Esophagus squamous epithelium (tissue), 5 donors: ENCODE results near the gene KDM7A. TPM values are rescaled to one million over a fixed set of nuclear protein-coding genes. Genes with fewer than 3 reads are reported as not detected.
"Not testable (repeated sequence)": the region's sequence is repeated elsewhere in the genome, so short reads cannot be mapped to it uniquely, and the experiment has no call there.

ENCODE experiments used
- DNase-seq: peaks from one replicate; lab custom pipeline; 2025; lab: John Stamatoyannopoulos, UW
- H3K27ac ChIP-seq, 4 donors: fragments of 200-600 bp; sonication (generic); one replicate each; pipeline ENCODE4 v1.5.1; 2016 to 2019; ENCODE audit warnings: mild to moderate bottlenecking in 1 of 4
- H3K27me3 ChIP-seq, 4 donors: fragments of 200-600 bp; sonication (generic); 1 replicate in 3 of 4; 2 replicates in 1 of 4; pipeline versions ENCODE4 v1.5.1 to v1.6.0; 2017 to 2021; ENCODE audit warnings: antibody characterized with exemption in 1 of 4
- H3K36me3 ChIP-seq, 3 donors: fragments of 200-600 bp; sonication (generic); one replicate each; pipeline ENCODE4 v1.5.1; 2016 to 2019
- H3K4me1 ChIP-seq, 3 donors: fragments of 200-600 bp; sonication (generic); one replicate each; pipeline ENCODE4 v1.5.1; 2017 to 2019
- H3K4me3 ChIP-seq, 4 donors: fragments of 200-600 bp; sonication (generic); 1 replicate in 3 of 4; 2 replicates in 1 of 4; pipeline ENCODE4 v1.5.1; 2016 to 2019; ENCODE audit warnings: mild to moderate bottlenecking in 2 of 4, moderate library complexity in 1 of 4
- H3K9me3 ChIP-seq, 3 donors: fragments of 200-600 bp; sonication (generic); one replicate each; pipeline ENCODE4 v1.5.1; 2016 to 2019
- POLR2A ChIP-seq, 4 donors: fragments of 450-650 bp; IDR thresholded peaks; one replicate each; pipeline ENCODE4 v1.6.1; 2017; ENCODE audit warnings: antibody characterized with exemption in 4 of 4, mild to moderate bottlenecking in 4 of 4, moderate library complexity in 3 of 4
- WGBS, 2 donors: methylation state at CpG; one replicate each; pipeline ENCODE4 v1.1.5; 2018; 5-methylcytosine and 5-hydroxymethylcytosine counted together
- intact Hi-C: fragments of 100-400 bp; cut with DNase I; formaldehyde crosslinking; loops from one replicate; pipeline ENCODE4 v1.15.0; 2022
- total RNA-seq, 4 donors: library from RNA; depleted of rRNA; stranded (reverse); fragments of >200 nt; gene quantifications; one replicate each; pipeline ENCODE4 v1.1.0, GENCODE V29; 2016
- TF ChIP-seq, protein P1 (sequence below), 6 experiments: fragments of 450-650 bp in 4 of 6; fragments of 200-600 bp in 2 of 6; sonication (generic) in 2 of 6; IDR thresholded peaks; one replicate each; pipeline ENCODE4 v1.5.1; 2016 to 2019; ENCODE audit warnings: antibody characterized with exemption in 6 of 6, mild to moderate bottlenecking in 4 of 6, moderate library complexity in 4 of 6
- donor health status: DM: yes; HTN: yes; CAD: no.

KDM7A gene
- total RNA-seq, 4 donors from 2014 or later = 11.5 to 28.3 (median 19.9) TPM

DNA sequence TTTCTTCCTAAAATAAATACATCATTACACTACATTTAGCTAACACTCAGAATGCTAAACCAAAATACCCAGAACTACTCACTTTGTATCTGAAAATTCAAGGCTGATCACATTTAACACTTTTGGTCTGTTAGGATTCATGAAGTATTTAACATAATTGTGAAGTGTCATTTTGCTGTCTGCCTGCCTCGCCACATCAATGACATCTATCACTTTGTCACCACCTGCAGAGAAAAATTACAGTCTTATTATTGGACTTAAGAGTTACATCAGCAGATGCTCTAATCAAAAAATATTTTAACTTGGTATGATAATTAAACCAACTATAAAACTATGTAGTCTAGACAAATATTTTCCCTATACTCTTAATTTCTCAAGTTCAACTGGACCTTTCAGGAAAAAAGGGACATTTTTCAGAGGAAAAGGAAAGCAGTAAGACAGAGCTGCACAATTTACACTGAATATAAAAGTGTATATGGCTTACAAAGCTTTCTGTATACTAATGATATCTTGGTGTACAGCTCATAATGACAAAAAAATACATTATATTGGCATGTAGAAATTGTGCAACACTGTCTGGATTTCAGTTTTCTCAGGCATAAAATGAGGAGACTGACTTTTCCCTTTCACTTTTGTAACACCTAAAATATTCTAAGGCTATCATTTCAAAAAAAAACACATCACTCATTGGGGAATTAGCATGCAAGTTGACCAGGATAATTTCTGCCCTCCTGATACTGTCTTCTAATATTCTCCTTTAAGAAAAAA lies 49.2 kb downstream of the KDM7A start:
- H3K9me3 ChIP-seq = no peaks in the 10 kb centered on the region
- H3K4me1 ChIP-seq = no peaks in the 10 kb centered on the region
- WGBS, 2 donors = 100% methylated on average over 1 of the region's 1 CpG
- peaks cover 0 to 98% (median 0%) of the 10 kb centered on the region in 3 donors for H3K36me3 ChIP-seq
- intact Hi-C loops = no loop called here
- DNase-seq = no peak
- no peaks in the 10 kb centered on the region for H3K27me3 ChIP-seq
- no peak overlapping the region for H3K4me3 ChIP-seq
- TF ChIP-seq POLR2A (IDR thresholded peaks at IDR 0.05) = no peak
- TF ChIP-seq, protein P1, sequence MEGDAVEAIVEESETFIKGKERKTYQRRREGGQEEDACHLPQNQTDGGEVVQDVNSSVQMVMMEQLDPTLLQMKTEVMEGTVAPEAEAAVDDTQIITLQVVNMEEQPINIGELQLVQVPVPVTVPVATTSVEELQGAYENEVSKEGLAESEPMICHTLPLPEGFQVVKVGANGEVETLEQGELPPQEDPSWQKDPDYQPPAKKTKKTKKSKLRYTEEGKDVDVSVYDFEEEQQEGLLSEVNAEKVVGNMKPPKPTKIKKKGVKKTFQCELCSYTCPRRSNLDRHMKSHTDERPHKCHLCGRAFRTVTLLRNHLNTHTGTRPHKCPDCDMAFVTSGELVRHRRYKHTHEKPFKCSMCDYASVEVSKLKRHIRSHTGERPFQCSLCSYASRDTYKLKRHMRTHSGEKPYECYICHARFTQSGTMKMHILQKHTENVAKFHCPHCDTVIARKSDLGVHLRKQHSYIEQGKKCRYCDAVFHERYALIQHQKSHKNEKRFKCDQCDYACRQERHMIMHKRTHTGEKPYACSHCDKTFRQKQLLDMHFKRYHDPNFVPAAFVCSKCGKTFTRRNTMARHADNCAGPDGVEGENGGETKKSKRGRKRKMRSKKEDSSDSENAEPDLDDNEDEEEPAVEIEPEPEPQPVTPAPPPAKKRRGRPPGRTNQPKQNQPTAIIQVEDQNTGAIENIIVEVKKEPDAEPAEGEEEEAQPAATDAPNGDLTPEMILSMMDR (IDR thresholded peaks at IDR 0.05) = no peak
- no peak overlapping the region for H3K27ac ChIP-seq

DNA sequence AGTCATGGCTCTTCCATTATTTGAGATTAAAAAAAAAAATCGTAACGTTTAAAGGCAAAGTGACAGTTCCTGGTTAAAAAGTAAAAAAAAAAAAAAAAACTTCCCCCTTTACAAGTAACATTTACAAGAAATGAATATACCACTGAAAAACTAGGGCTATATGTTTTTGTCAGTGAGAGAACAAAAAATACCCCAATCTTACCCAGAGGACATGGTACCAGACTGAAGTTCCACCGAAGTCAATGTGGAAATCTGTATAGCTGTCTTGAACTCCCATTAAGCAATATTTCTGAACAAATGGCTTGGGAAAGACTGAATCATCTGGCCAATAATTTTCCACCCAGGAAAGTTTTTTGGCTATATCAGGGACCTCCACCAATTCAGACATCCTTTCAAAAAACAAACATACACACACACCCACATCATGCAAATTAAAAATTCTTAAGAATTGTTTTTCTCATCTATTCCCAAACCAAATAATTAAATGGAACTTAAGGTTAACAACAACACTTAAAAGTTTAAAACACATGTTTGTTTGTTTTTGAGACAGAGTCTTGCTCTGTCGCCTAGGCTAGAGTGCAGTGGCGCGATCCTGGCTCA lies 50.2 kb downstream of the KDM7A start:
- DNase-seq = no peak
- 88 to 93% methylated on average over 6 of the region's 6 CpGs for WGBS, 2 donors
- Histone ChIP-seq H3K36me3 (peaks cover 0 to 96% (median 0%) of the 10 kb centered on the region in 3 donors), H3K27ac (no peak overlapping the region), H3K4me1 (no peaks in the 10 kb centered on the region), H3K4me3 (no peak overlapping the region), H3K9me3 (no peaks in the 10 kb centered on the region), H3K27me3 (no peaks in the 10 kb centered on the region)
- intact Hi-C loops = no loop called here
- TF ChIP-seq POLR2A (IDR thresholded peaks at IDR 0.05) = no peak
- TF ChIP-seq, protein P1 (IDR thresholded peaks at IDR 0.05) = no peak

DNA sequence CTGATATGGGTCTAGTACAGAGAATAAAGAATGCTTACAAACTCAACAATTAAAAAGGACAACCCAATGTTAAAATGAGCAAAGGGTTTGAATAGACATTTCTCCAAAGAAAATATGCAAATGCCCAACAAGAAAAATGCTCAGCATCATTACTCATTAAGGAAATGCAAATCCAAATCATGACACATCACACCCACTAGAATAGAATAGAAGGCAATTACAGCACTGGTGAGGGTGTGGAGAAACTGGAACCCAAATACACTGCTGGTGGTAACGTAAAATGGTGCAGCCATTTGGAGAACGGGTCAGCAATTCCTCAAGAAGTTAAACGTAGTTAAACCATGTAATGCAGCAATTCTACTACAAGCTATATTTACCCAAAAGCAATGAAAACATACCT lies 53.8 kb downstream of the KDM7A start:
- no peak for DNase-seq
- TF ChIP-seq POLR2A (IDR thresholded peaks at IDR 0.05) = no peak
- Histone ChIP-seq H3K27ac (no peak overlapping the region), H3K4me3 (no peak overlapping the region), H3K4me1 (no peaks in the 10 kb centered on the region), H3K9me3 (no peaks in the 10 kb centered on the region), H3K27me3 (no peaks in the 10 kb centered on the region), H3K36me3 (peaks cover 0 to 87% (median 0%) of the 10 kb centered on the region in 3 donors)
- WGBS, 2 donors = 79 to 91% methylated on average over 3 of the region's 3 CpGs
- intact Hi-C loops = no loop called here

DNA sequence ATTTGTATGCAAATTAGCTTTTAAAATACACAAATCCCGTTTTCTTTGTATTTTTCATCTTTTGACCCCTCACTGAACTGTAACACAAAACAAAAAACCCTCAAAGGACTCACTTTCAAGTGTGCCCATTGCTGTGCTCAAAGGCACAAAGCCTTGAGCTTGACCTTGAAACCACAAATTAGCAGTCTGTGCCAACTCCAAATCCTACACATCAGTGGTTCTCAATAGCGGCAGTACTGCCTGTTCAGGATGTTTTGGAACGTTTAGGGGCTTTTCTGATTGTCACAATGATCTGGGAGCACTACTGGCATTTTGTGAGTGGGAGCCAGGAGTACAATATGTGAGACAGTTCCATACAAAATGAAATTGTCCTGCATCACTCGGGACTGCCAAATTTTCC lies 55.5 kb downstream of the KDM7A start:
- WGBS, 2 donors = 43 to 45% methylated on average over 4 of the region's 4 CpGs
- peaks cover 0 to 87% (median 0%) of the 10 kb centered on the region in 3 donors for H3K36me3 ChIP-seq
- H3K9me3 ChIP-seq = no peaks in the 10 kb centered on the region
- TF ChIP-seq POLR2A (IDR thresholded peaks at IDR 0.05) = no peak
- TF ChIP-seq, protein P1 (IDR thresholded peaks at IDR 0.05) = no peak
- H3K4me1 ChIP-seq = no peaks in the 10 kb centered on the region
- no peak for DNase-seq
- no peak overlapping the region for H3K4me3 ChIP-seq
- intact Hi-C loops = no loop called here
- no peaks in the 10 kb centered on the region for H3K27me3 ChIP-seq
- H3K27ac ChIP-seq = no peak overlapping the region

DNA sequence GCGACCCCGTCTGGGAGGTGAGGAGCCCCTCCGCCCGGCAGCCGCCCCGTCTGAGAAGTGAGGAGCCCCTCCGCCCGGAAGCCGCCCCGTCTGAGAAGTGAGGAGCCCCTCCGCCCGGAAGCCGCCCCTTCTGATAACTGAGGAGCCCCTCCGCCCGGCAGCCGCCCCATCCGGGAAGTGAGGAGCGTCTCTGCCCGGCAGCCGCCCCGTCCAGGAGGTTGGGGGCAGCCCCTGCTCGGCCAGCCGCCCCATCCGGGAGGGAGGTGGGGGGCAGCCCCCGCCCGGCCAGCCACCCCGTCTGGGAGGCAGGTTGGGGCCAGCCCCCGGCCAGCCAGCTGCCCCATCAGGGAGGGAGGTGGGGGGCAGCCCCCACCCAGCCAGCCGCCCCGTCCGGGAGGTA lies 62.0 kb downstream of the KDM7A start:
- H3K4me1 ChIP-seq, H3K4me3 ChIP-seq, H3K9me3 ChIP-seq, H3K27me3 ChIP-seq, H3K27ac ChIP-seq, intact Hi-C loops, DNase-seq: not testable (repeated sequence)
- no CpG with 5 or more reads among the region's 31 CpGs for WGBS, 2 donors
- peaks cover 0 to 95% (median 0%) of the 10 kb centered on the region in 3 donors for H3K36me3 ChIP-seq

DNA sequence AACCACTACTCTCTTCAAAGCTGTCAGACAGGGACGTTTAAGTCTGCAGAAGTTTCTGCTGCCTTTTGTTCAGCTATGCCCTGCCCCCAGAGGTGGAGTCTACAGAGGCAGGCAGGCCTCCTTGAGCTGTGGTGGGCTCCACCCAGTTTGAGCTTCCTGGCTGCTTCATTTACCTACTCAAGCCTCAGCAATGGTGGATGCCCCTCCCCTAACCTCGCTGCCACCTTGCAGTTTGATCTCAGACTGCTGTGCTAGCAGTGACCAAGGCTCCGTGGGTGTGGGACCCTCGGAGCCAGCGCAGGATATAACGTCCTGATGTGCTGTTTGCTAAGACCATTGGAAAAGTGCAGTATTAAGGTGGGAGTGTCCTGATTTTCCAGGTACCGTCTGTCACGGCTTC lies 68.0 kb downstream of the KDM7A start:
- H3K27ac ChIP-seq, H3K27me3 ChIP-seq, intact Hi-C loops, H3K4me3 ChIP-seq, H3K9me3 ChIP-seq, DNase-seq, H3K4me1 ChIP-seq: not testable (repeated sequence)
- 92 to 97% methylated on average over 5 to 6 of the region's 8 CpGs for WGBS, 2 donors
- H3K36me3 ChIP-seq = peaks cover 0 to 65% (median 5%) of the 10 kb centered on the region in 3 donors
